ENCODE measurements around the gene PRSS56. TPM values are rescaled to one million over a fixed set of nuclear protein-coding genes. Genes with fewer than 3 reads are reported as not detected.

PRSS56 gene
- total and polyA plus RNA-seq, 8 donors = not detected

- Histone ChIP-seq H3K36me3 (no peaks in the 10 kb centered on the region), H3K27ac (no peak overlapping the region), H3K9me3 (peaks cover 0 to 10% (median 3%) of the 10 kb centered on the region in 4 donors), H3K4me1 (peaks cover 0 to 12% (median 10%) of the 10 kb centered on the region in 4 donors), H3K27me3 (peaks cover 0 to 49% (median 0%) of the 10 kb centered on the region in 3 donors), H3K4me3 (no peak overlapping the region)
- WGBS, 5 donors = 75 to 89% (median 79%) methylated on average over 3 to 13 of the region's 13 CpGs
- TF ChIP-seq POLR2AphosphoS5 (IDR thresholded peaks at IDR 0.05) (no peak), CTCF (IDR thresholded peaks at IDR 0.05) (no peak), POLR2A (IDR thresholded peaks at IDR 0.05) (no peak), EP300 (IDR thresholded peaks at IDR 0.05) (no peak)
- no peak for DNase-seq
- intact Hi-C loops (cut with DNase I; ENCODE audit: low total_unique reads) = no loop called here
Observed at GRCh38 chr2:232533944-232534710, 13.9 kb downstream of the PRSS56 start.

- no peak for DNase-seq
- peaks cover 0 to 10% (median 3%) of the 10 kb centered on the region in 4 donors for H3K9me3 ChIP-seq
- 72 to 78% (median 76%) methylated on average over 14 of the region's 14 CpGs for WGBS, 5 donors
- H3K27me3 ChIP-seq = peaks cover 0 to 59% (median 0%) of the 10 kb centered on the region in 3 donors
- peaks cover 0 to 12% (median 10%) of the 10 kb centered on the region in 4 donors for H3K4me1 ChIP-seq
- no peak for TF ChIP-seq POLR2A (IDR thresholded peaks at IDR 0.05)
- TF ChIP-seq POLR2AphosphoS5 (IDR thresholded peaks at IDR 0.05) = no peak
- TF ChIP-seq CTCF (IDR thresholded peaks at IDR 0.05) = no peak
- TF ChIP-seq EP300 (IDR thresholded peaks at IDR 0.05) = no peak
- no peaks in the 10 kb centered on the region for H3K36me3 ChIP-seq
- H3K4me3 ChIP-seq = no peak overlapping the region
- no peak overlapping the region for H3K27ac ChIP-seq
- intact Hi-C loops (cut with DNase I; ENCODE audit: low total_unique reads) = no loop called here
Observed at GRCh38 chr2:232534940-232535651, 14.9 kb downstream of the PRSS56 start.

GRCh38 chr2:232535761-232536530 lies 15.8 kb downstream of the PRSS56 start:
- intact Hi-C loops (cut with DNase I; ENCODE audit: low total_unique reads) = no loop called here
- H3K9me3 ChIP-seq = peaks cover 0 to 10% (median 3%) of the 10 kb centered on the region in 4 donors
- no peak for TF ChIP-seq CTCF (IDR thresholded peaks at IDR 0.05)
- no peak for TF ChIP-seq EP300 (IDR thresholded peaks at IDR 0.05)
- no peak for TF ChIP-seq POLR2A (IDR thresholded peaks at IDR 0.05)
- TF ChIP-seq POLR2AphosphoS5 (IDR thresholded peaks at IDR 0.05) = no peak
- no peak overlapping the region for H3K4me3 ChIP-seq
- no peaks in the 10 kb centered on the region for H3K36me3 ChIP-seq
- no peak overlapping the region for H3K27ac ChIP-seq
- 89 to 92% (median 91%) methylated on average over 5 of the region's 5 CpGs for WGBS, 5 donors
- no peak for DNase-seq
- H3K4me1 ChIP-seq = peaks cover 0 to 12% (median 10%) of the 10 kb centered on the region in 4 donors
- peaks cover 0 to 66% (median 0%) of the 10 kb centered on the region in 3 donors for H3K27me3 ChIP-seq

GRCh38 chr2:232537079-232537478 lies 16.9 kb downstream of the PRSS56 start:
- H3K36me3 ChIP-seq = no peaks in the 10 kb centered on the region
- peaks cover 0 to 66% (median 0%) of the 10 kb centered on the region in 3 donors for H3K27me3 ChIP-seq
- peaks cover 0 to 10% (median 3%) of the 10 kb centered on the region in 4 donors for H3K9me3 ChIP-seq
- no peak overlapping the region for H3K4me3 ChIP-seq
- no peak for DNase-seq
- H3K27ac ChIP-seq = peak overlapping the region; percentile 31 to 70 (median 57)
- TF ChIP-seq CTCF (IDR thresholded peaks at IDR 0.05) (peak in 3 of 7 experiments; percentile 23 to 50 (median 37)), EP300 (IDR thresholded peaks at IDR 0.05) (no peak)
- 36 to 52% (median 45%) methylated on average over 3 to 5 of the region's 5 CpGs for WGBS, 5 donors
- peaks cover 0 to 12% (median 10%) of the 10 kb centered on the region in 4 donors for H3K4me1 ChIP-seq
- intact Hi-C loops (cut with DNase I; ENCODE audit: low total_unique reads) = no loop called here
